Transverse colon (tissue), 4 donors: ENCODE data around the gene GFPT2.

ENCODE experiments used
- POLR2A ChIP-seq: fragments of 450-650 bp; IDR thresholded peaks from one replicate; pipeline ENCODE4 v1.6.1; 2016; ENCODE audit warnings: antibody characterized with exemption, mild to moderate bottlenecking, moderate library complexity
- POLR2AphosphoS5 ChIP-seq, 3 donors: sonication (generic); formaldehyde crosslinking; IDR thresholded peaks; one replicate each; pipeline ENCODE4 v1.6.1; 2016; ENCODE audit warnings: antibody characterized with exemption in 3 of 3
- TF ChIP-seq, protein P1 (sequence below), 5 experiments: fragments of 200-600 bp in 3 of 5; fragments of 450-650 bp in 2 of 5; sonication (generic) in 3 of 5; IDR thresholded peaks; 1 replicate in 2 of 5; 2 replicates in 3 of 5; pipeline ENCODE4 v1.5.1; 2016 to 2017; ENCODE audit warnings: antibody characterized with exemption in 5 of 5, inconsistent platforms in 3 of 5, mild to moderate bottlenecking in 2 of 5, moderate library complexity in 1 of 5

DNA sequence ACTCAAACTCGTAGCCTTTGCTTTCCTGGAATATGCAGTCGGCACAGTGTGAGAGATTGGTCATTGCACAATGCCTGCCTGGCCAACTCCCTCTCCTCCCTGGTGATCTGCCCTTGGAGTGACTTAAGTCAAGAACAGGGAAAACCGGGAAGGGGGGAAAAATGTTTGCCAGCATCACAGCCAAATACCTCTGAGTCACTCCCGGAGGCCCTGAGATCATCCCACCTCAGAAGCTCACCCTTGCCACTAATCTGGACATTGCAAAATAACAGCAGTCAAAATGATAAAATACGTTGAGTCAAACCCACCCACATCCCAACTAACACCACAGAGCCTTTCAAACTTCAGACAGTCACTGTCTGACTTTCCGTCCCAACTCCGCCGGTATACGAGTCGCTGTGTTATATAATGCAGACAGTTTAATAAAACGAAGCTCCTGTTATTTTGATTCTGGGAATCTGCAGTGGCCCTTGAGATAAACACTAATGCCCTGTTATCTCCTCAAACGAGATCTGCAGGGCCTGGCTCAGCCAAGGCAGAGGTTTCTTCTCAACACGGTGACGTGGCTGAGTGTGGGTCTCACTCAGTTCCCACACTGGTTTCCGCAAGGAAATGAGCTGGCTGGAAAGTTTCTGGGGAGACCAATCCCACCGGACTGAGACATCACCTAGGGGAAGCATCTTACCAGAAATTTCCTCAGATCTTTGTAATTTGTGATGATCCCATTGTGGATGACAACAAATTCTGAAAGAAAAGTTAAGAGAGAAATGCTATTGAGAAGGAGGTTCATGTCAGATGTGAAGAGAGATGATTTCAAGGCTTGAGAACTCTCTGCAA is 22.1 kb downstream of the GFPT2 start:
- TF ChIP-seq, protein P1, sequence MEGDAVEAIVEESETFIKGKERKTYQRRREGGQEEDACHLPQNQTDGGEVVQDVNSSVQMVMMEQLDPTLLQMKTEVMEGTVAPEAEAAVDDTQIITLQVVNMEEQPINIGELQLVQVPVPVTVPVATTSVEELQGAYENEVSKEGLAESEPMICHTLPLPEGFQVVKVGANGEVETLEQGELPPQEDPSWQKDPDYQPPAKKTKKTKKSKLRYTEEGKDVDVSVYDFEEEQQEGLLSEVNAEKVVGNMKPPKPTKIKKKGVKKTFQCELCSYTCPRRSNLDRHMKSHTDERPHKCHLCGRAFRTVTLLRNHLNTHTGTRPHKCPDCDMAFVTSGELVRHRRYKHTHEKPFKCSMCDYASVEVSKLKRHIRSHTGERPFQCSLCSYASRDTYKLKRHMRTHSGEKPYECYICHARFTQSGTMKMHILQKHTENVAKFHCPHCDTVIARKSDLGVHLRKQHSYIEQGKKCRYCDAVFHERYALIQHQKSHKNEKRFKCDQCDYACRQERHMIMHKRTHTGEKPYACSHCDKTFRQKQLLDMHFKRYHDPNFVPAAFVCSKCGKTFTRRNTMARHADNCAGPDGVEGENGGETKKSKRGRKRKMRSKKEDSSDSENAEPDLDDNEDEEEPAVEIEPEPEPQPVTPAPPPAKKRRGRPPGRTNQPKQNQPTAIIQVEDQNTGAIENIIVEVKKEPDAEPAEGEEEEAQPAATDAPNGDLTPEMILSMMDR (IDR thresholded peaks at IDR 0.05): no peak
- TF ChIP-seq POLR2A (no peak), POLR2AphosphoS5 (IDR thresholded peaks at IDR 0.05) (peak in 2 of 3 donors; percentile 9 to 39)
